Suprapubic skin (tissue), 4 donors: Measurements from ENCODE around the gene FLOT1.

ENCODE experiments used
- CTCF ChIP-seq, 2 donors: fragments of 200-600 bp in 1 of 2; fragments of 450-650 bp in 1 of 2; sonication (generic) in 1 of 2; IDR thresholded peaks; one replicate each; pipeline ENCODE4 v1.5.1; 2016 to 2019; ENCODE audit warnings: antibody characterized with exemption in 2 of 2, mild to moderate bottlenecking in 1 of 2, moderate library complexity in 1 of 2
- EP300 ChIP-seq: sonication (generic); formaldehyde crosslinking; IDR thresholded peaks from one replicate; pipeline ENCODE4 v1.6.1; 2017; ENCODE audit warnings: antibody characterized with exemption
- POLR2A ChIP-seq, 2 donors: fragments of 450-650 bp; IDR thresholded peaks; one replicate each; pipeline ENCODE4 v1.6.1; 2017; ENCODE audit warnings: antibody characterized with exemption in 2 of 2, mild to moderate bottlenecking in 2 of 2, moderate library complexity in 2 of 2
- POLR2AphosphoS5 ChIP-seq, 3 donors: sonication (generic); formaldehyde crosslinking; IDR thresholded peaks; one replicate each; pipeline ENCODE4 v1.6.1; 2017; ENCODE audit warnings: antibody characterized with exemption in 3 of 3

GRCh38 chr6:30711758-30712380 lies 30.6 kb downstream of the FLOT1 start:
- no peak for TF ChIP-seq POLR2A (IDR thresholded peaks at IDR 0.05)
- TF ChIP-seq CTCF (IDR thresholded peaks at IDR 0.05) = no peak
- TF ChIP-seq POLR2AphosphoS5 (IDR thresholded peaks at IDR 0.05) = no peak
- TF ChIP-seq EP300 = no peak
